H9 (cell line): ENCODE data around the gene RAPGEF3. TPM values are rescaled to one million over a fixed set of nuclear protein-coding genes. Genes with fewer than 3 reads are reported as not detected.
A peak's percentile ranks its signal among the peaks of the same experiment; 100 is the strongest.

ENCODE experiments used
- DNase-seq: peaks from one replicate; pipeline ENCODE4 v3.0.0-alpha.2; 2017
- H2AFZ ChIP-seq: one replicate; pipeline ENCODE4 v1.6.1; 2013; ENCODE audit warnings: mild to moderate bottlenecking, low read length, control low read depth, moderate library complexity
- H2AK5ac ChIP-seq: 2 replicates; pipeline ENCODE4 v1.6.1; 2013; ENCODE audit warnings: low read length, control low read depth, mixed read lengths; ENCODE audit not compliant: insufficient read length
- H2BK120ac ChIP-seq: one replicate; pipeline ENCODE4 v1.6.1; 2013; ENCODE audit warnings: low read depth, mild to moderate bottlenecking, low read length, control low read depth, inconsistent platforms; ENCODE audit not compliant: poor library complexity, severe bottlenecking
- H2BK12ac ChIP-seq: 2 replicates; pipeline ENCODE4 v1.6.1; 2013; ENCODE audit warnings: low read length, control low read depth, mixed read lengths, low read depth; ENCODE audit not compliant: insufficient read length
- H2BK15ac ChIP-seq: 2 replicates; pipeline ENCODE4 v1.6.1; 2013; ENCODE audit warnings: low read depth, low read length, control low read depth
- H2BK20ac ChIP-seq: one replicate; pipeline ENCODE4 v1.6.1; 2013; ENCODE audit warnings: low read depth, mild to moderate bottlenecking, low read length, control low read depth, inconsistent platforms; ENCODE audit not compliant: poor library complexity, severe bottlenecking
- H2BK5ac ChIP-seq: 2 replicates; pipeline ENCODE4 v1.6.1; 2013; ENCODE audit warnings: low read length, control low read depth, mixed read lengths; ENCODE audit not compliant: insufficient read length
- H3K14ac ChIP-seq: 2 replicates; pipeline ENCODE4 v1.6.1; 2013; ENCODE audit warnings: low read length, control low read depth; ENCODE audit not compliant: insufficient read depth
- H3K18ac ChIP-seq: 2 replicates; pipeline ENCODE4 v1.6.1; 2013; ENCODE audit warnings: low read depth, mild to moderate bottlenecking, mixed read lengths, low read length, control low read depth; ENCODE audit not compliant: insufficient read length
- H3K23ac ChIP-seq: 2 replicates; pipeline ENCODE4 v1.6.1; 2013; ENCODE audit warnings: low read length, control low read depth, mixed read lengths, low read depth; ENCODE audit not compliant: insufficient read length
- H3K23me2 ChIP-seq: 2 replicates; pipeline ENCODE4 v1.6.1; 2013; ENCODE audit warnings: low read depth, mild to moderate bottlenecking, mixed read lengths, low read length, control low read depth; ENCODE audit not compliant: insufficient read length, poor library complexity, severe bottlenecking
- H3K27ac ChIP-seq: 2 replicates; pipeline ENCODE4 v1.5.1; 2013; ENCODE audit warnings: low read length, control low read depth, mixed read lengths, low read depth; ENCODE audit not compliant: insufficient read length
- H3K27me3 ChIP-seq: 2 replicates; pipeline ENCODE4 v1.6.1; 2013; ENCODE audit warnings: low read length, control low read depth, inconsistent platforms; ENCODE audit not compliant: insufficient read depth
- H3K4ac ChIP-seq: 2 replicates; pipeline ENCODE4 v1.6.1; 2013; ENCODE audit warnings: low read depth, mild to moderate bottlenecking, control low read depth, inconsistent platforms, low read length, moderate library complexity
- H3K4me1 ChIP-seq: 2 replicates; pipeline ENCODE4 v1.6.1; 2013; ENCODE audit warnings: low read length, control low read depth, inconsistent platforms; ENCODE audit not compliant: insufficient read depth
- H3K4me2 ChIP-seq: 2 replicates; pipeline ENCODE4 v1.6.1; 2013; ENCODE audit warnings: low read length, control low read depth, mixed read lengths; ENCODE audit not compliant: insufficient read length, insufficient read depth
- H3K56ac ChIP-seq: 2 replicates; pipeline ENCODE4 v1.6.1; 2013; ENCODE audit warnings: low read depth, mild to moderate bottlenecking, mixed read lengths, low read length, control low read depth; ENCODE audit not compliant: insufficient read length
- H3K79me1 ChIP-seq: 2 replicates; pipeline ENCODE4 v1.6.1; 2013; ENCODE audit warnings: low read depth, mild to moderate bottlenecking, moderate library complexity, low read length, control low read depth, inconsistent platforms; ENCODE audit not compliant: insufficient read depth, poor library complexity, severe bottlenecking
- H3K79me2 ChIP-seq: 2 replicates; pipeline ENCODE4 v1.6.1; 2013; ENCODE audit warnings: low read length, control low read depth, inconsistent platforms; ENCODE audit not compliant: insufficient read depth
- H3K9ac ChIP-seq: 2 replicates; pipeline ENCODE4 v1.6.1; 2013; ENCODE audit warnings: low read length, control low read depth, mixed read lengths; ENCODE audit not compliant: insufficient read length; ENCODE audit errors: extremely low read depth
- H3K9me3 ChIP-seq: one replicate; pipeline ENCODE4 v1.6.1; 2013; ENCODE audit warnings: low read depth, low read length, inconsistent platforms; ENCODE audit not compliant: control insufficient read depth
- H3T11ph ChIP-seq: one replicate; pipeline ENCODE4 v1.6.1; 2013; ENCODE audit warnings: mild to moderate bottlenecking, low read length, control low read depth, inconsistent platforms
- H4K20me1 ChIP-seq: one replicate; pipeline ENCODE4 v1.6.1; 2013; ENCODE audit not compliant: control insufficient read depth, insufficient read length, insufficient read depth
- H4K5ac ChIP-seq: 2 replicates; pipeline ENCODE4 v1.6.1; 2013; ENCODE audit warnings: low read depth, mild to moderate bottlenecking, mixed read lengths, low read length, control low read depth; ENCODE audit not compliant: insufficient read length
- H4K8ac ChIP-seq: replicated peaks from 2 replicates; pipeline ENCODE4 v1.6.1; 2013; ENCODE audit warnings: low read length, control low read depth, mixed read lengths, low read depth; ENCODE audit not compliant: insufficient read length
- H4K91ac ChIP-seq: 2 replicates; pipeline ENCODE4 v1.6.1; 2013; ENCODE audit warnings: low read depth, mild to moderate bottlenecking, moderate library complexity, mixed read lengths, low read length, control low read depth; ENCODE audit not compliant: insufficient read length
- H3K27ac Mint-ChIP-seq, 3 experiments: 2 replicates in 2 of 3; 3 replicates in 1 of 3; pipeline ENCODE4 v1.8.0; 2020 to 2021; ENCODE audit warnings: mixed read lengths in 3 of 3, mild to moderate bottlenecking in 1 of 3, moderate library complexity in 1 of 3
- H3K27me3 Mint-ChIP-seq: 2 replicates; pipeline ENCODE4 v1.8.0; 2021; ENCODE audit warnings: low read depth, mild to moderate bottlenecking, moderate library complexity, mixed read lengths
- H3K36me3 Mint-ChIP-seq, 3 experiments: 2 replicates in 2 of 3; 3 replicates in 1 of 3; pipeline ENCODE4 v1.8.0; 2020 to 2021; ENCODE audit warnings: low read depth in 3 of 3, mixed read lengths in 3 of 3; ENCODE audit not compliant: insufficient read depth in 1 of 3
- H3K4me1 Mint-ChIP-seq, 2 experiments: 2 replicates each; pipeline ENCODE4 v1.8.0; 2020; ENCODE audit warnings: mixed read lengths in 2 of 2
- H3K4me3 Mint-ChIP-seq, 2 experiments: 2 replicates in 1 of 2; 3 replicates in 1 of 2; pipeline ENCODE4 v1.8.0; 2020 to 2021; ENCODE audit warnings: mild to moderate bottlenecking in 2 of 2, mixed read lengths in 2 of 2, moderate library complexity in 1 of 2
- H3K9me3 Mint-ChIP-seq, 2 experiments: 2 replicates in 1 of 2; 3 replicates in 1 of 2; pipeline ENCODE4 v1.8.0; 2020; ENCODE audit warnings: mild to moderate bottlenecking in 2 of 2, mixed read lengths in 2 of 2, moderate library complexity in 1 of 2
- CTCF ChIP-seq: fragments of 200-600 bp; sonication (generic); conservative IDR thresholded peaks from 3 replicates; pipeline ENCODE4 v1.8.0; 2021; ENCODE audit warnings: antibody characterized with exemption, mild to moderate bottlenecking
- WGBS: extraction: QIAGEN DNeasy Blood & Tissue Kit; methylation state at CpG from one replicate; pipeline ENCODE4 v1.1.7; 2013; ENCODE audit warnings: missing lambda C conversion rate, low lambda C conversion rate, mixed read lengths; ENCODE audit not compliant: insufficient read length; ENCODE audit errors: extremely low coverage; 5-methylcytosine and 5-hydroxymethylcytosine counted together
- total RNA-seq: library from RNA; stranded (reverse); gene quantifications from 2 replicates; pipeline ENCODE4 v1.2.1, GENCODE V29; 2021

Gene RAPGEF3
- total RNA-seq, 1 experiment from 2014 or later: 7.4 TPM

GRCh38 chr12:47790676-47791350, 32.1 kb upstream of the RAPGEF3 start:
- no peaks in the 10 kb centered on the region for H3K79me1 ChIP-seq
- no peak overlapping the region for H3K56ac ChIP-seq
- H3K9me3 ChIP-seq: no peaks in the 10 kb centered on the region
- H2AK5ac ChIP-seq: no peak overlapping the region
- DNase-seq: no peak
- H2BK20ac ChIP-seq: no peak overlapping the region
- no peak overlapping the region for H3K23ac ChIP-seq
- H3K18ac ChIP-seq: no peak overlapping the region
- no peak overlapping the region for H3T11ph ChIP-seq
- no peak overlapping the region for H4K91ac ChIP-seq
- Mint-ChIP-seq H3K4me1 (no peaks in the 10 kb centered on the region), H3K9me3 (no peaks in the 10 kb centered on the region), H3K36me3 (peaks cover 41 to 81% (median 80%) of the 10 kb centered on the region in 3 experiments; a peak in 6 of 7 replicates), H3K4me3 (no peak overlapping the region; a peak in 1 of 5 replicates), H3K27me3 (no peaks in the 10 kb centered on the region), H3K27ac (peak overlapping the region in 2 of 3 experiments; percentile 17 to 34; a peak in 2 of 7 replicates)
- no peaks in the 10 kb centered on the region for H4K20me1 ChIP-seq
- no peak overlapping the region for H3K4me2 ChIP-seq
- no peak overlapping the region for H2BK5ac ChIP-seq
- no peak overlapping the region for H2BK120ac ChIP-seq
- H4K8ac ChIP-seq: no peak overlapping the region
- H3K23me2 ChIP-seq: no peaks in the 10 kb centered on the region
- no peak overlapping the region for H3K27ac ChIP-seq
- no peak overlapping the region for H2BK15ac ChIP-seq
- whole genome bisulfite sequencing: no CpG with 5 or more reads among the region's 20 CpGs
- no peak overlapping the region for H4K5ac ChIP-seq
- no peak overlapping the region for H3K4ac ChIP-seq
- no peak overlapping the region for H2BK12ac ChIP-seq
- no peak overlapping the region for H3K14ac ChIP-seq
- TF ChIP-seq CTCF: no peak
- no peaks in the 10 kb centered on the region for H3K27me3 ChIP-seq
- H3K79me2 ChIP-seq: no peaks in the 10 kb centered on the region
- H3K4me1 ChIP-seq: no peaks in the 10 kb centered on the region
- H3K9ac ChIP-seq: no peak overlapping the region
- no peak overlapping the region for H2AFZ ChIP-seq
